ENCODE data around the gene ITPR1. TPM values are rescaled to one million over a fixed set of nuclear protein-coding genes. Genes with fewer than 3 reads are reported as not detected.
A peak's percentile ranks its signal among the peaks of the same experiment; 100 is the strongest.

Gene ITPR1
- total RNA-seq, 1 donor from 2014 or later, result 121 TPM

DNA sequence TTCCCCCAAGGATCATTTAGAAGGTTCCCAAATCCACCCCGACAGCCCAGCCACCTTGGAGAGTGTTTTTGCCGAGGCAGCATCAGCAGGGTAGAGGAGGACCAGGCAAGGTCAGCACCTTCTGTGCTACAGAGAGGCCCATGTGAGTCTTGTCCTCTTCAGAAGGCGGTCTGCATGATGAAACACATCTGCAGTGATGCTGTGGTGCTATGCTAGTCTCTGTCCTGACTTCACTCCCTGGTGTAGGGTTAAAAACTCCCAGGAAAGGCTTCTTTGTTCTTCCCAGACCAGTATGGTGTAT is 87.9 kb downstream of the ITPR1 start:
- H3K27me3 ChIP-seq, result no peaks in the 10 kb centered on the region
- intact Hi-C loops (cut with DNase I), result loop anchor here (5.0 to 10.0 kb wide), 3 partner anchors 229 to 444 kb away; no protein-coding TSS in a partner anchor
- TF ChIP-seq, protein P1, sequence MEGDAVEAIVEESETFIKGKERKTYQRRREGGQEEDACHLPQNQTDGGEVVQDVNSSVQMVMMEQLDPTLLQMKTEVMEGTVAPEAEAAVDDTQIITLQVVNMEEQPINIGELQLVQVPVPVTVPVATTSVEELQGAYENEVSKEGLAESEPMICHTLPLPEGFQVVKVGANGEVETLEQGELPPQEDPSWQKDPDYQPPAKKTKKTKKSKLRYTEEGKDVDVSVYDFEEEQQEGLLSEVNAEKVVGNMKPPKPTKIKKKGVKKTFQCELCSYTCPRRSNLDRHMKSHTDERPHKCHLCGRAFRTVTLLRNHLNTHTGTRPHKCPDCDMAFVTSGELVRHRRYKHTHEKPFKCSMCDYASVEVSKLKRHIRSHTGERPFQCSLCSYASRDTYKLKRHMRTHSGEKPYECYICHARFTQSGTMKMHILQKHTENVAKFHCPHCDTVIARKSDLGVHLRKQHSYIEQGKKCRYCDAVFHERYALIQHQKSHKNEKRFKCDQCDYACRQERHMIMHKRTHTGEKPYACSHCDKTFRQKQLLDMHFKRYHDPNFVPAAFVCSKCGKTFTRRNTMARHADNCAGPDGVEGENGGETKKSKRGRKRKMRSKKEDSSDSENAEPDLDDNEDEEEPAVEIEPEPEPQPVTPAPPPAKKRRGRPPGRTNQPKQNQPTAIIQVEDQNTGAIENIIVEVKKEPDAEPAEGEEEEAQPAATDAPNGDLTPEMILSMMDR (IDR thresholded peaks at IDR 0.05), result no peak
- H3K4me1 ChIP-seq, result peaks cover 0 to 31% of the 10 kb centered on the region in 2 donors
- peak overlapping the region; percentile 84 to 86 for H3K27ac ChIP-seq
- no peaks in the 10 kb centered on the region for H3K36me3 ChIP-seq
- no peak for DNase-seq (ENCODE audit: low spot score in 2 of 2)
- no peak overlapping the region for H3K4me3 ChIP-seq
- H3K9me3 ChIP-seq, result no peaks in the 10 kb centered on the region

DNA sequence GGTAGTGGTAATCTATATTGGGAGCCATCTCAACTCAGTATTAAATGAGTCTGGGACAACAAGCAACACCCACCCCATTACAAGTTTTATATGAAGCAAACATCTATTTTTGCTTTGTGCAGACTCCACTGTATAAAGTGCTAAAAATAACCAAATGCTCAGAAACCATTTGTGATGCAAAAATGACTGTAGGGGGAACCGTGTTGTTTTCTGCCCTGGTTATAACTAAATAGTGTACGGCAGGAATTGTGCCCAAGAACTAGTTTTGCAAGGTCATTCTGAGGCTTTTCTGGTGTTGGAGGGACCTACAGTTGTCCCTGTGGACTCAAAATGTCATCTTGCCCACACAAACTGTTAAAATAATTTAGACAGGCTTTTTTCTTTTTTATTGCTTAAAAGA is 88.3 kb downstream of the ITPR1 start:
- Histone ChIP-seq H3K4me1 (peaks cover 0 to 29% of the 10 kb centered on the region in 2 donors), H3K9me3 (no peaks in the 10 kb centered on the region), H3K4me3 (peak overlapping the region in 1 of 2 donors; percentile 57), H3K27me3 (no peaks in the 10 kb centered on the region), H3K36me3 (no peaks in the 10 kb centered on the region), H3K27ac (peak overlapping the region; percentile 84 to 86)
- intact Hi-C loops (cut with DNase I), result loop anchor here (5.0 to 10.0 kb wide), 3 partner anchors 229 to 443 kb away; no protein-coding TSS in a partner anchor
- TF ChIP-seq, protein P1 (IDR thresholded peaks at IDR 0.05), result no peak
- DNase-seq (ENCODE audit: low spot score in 2 of 2), result no peak

DNA sequence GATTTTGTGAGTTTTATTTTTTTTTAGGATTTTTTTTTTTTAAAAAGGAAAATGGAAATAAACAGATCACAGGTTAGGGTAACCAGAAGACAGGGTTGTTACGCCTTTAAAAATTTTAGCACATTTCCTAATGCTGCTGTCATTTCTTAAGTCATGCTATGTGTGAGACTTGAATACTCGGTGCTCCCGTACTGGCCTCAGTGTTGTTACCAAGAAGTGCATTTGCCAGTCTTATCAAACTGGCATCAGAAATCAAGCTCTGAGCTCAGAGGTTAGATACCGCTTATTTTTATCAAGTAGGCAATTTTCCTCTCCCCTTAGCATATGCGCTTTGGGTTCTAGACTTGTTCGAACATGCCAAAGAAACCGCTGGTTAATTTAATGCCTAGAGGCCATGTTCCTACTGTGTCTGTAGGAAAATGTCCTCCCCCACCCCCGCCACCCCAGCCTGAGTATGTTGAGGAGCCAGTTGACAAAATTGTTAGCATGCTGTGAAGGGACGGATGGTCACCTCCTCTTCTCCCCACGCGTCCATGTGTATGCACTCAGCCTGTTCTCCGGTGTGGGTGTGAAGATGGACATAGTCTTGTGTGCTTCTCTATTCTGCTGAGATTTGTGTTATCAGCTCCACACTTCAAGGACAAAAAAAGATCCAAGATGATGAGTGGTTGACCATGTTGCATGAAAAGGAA is 88.9 kb downstream of the ITPR1 start:
- H3K4me3 ChIP-seq, result peak overlapping the region; percentile 3 to 57
- H3K27me3 ChIP-seq, result no peaks in the 10 kb centered on the region
- intact Hi-C loops (cut with DNase I), result loop anchor here (1.0 to 10.0 kb wide), 5 partner anchors 89 to 443 kb away; partner anchors contain the start of gene ITPR1
- peaks cover 0 to 31% of the 10 kb centered on the region in 2 donors for H3K4me1 ChIP-seq
- no peaks in the 10 kb centered on the region for H3K9me3 ChIP-seq
- peak overlapping the region; percentile 84 to 86 for H3K27ac ChIP-seq
- TF ChIP-seq, protein P1 (IDR thresholded peaks at IDR 0.05), result no peak
- H3K36me3 ChIP-seq, result no peaks in the 10 kb centered on the region
- no peak for DNase-seq (ENCODE audit: low spot score in 2 of 2)

DNA sequence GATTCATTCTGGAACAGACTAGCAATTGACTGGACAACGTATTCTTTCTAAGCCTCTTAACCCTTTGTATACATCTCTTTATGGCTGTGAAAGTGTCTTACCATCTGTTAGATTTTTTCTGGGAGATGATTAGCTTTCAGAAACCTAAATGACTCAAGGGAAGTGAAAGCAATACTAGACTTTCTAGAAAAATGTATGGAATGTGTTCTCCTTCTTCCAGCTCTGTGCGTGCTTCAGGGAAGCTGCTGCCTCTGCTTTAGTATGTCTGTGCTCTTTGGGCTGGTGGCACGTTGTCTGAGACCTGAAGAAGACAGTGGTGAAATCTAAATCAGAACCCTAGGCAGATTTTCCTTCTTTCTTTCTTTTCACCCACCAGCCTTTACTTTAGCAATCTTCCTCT is 89.5 kb downstream of the ITPR1 start:
- H3K9me3 ChIP-seq, result no peaks in the 10 kb centered on the region
- intact Hi-C loops (cut with DNase I), result loop anchor here (1.0 to 10.0 kb wide), 5 partner anchors 89 to 442 kb away; partner anchors contain the start of gene ITPR1
- H3K4me3 ChIP-seq, result peak overlapping the region; percentile 3 to 57
- H3K27me3 ChIP-seq, result no peaks in the 10 kb centered on the region
- DNase-seq (ENCODE audit: low spot score in 2 of 2), result no peak
- H3K4me1 ChIP-seq, result peaks cover 0 to 34% of the 10 kb centered on the region in 2 donors
- TF ChIP-seq, protein P1 (IDR thresholded peaks at IDR 0.05), result no peak
- H3K27ac ChIP-seq, result peak overlapping the region; percentile 84 to 86
- H3K36me3 ChIP-seq, result no peaks in the 10 kb centered on the region

DNA sequence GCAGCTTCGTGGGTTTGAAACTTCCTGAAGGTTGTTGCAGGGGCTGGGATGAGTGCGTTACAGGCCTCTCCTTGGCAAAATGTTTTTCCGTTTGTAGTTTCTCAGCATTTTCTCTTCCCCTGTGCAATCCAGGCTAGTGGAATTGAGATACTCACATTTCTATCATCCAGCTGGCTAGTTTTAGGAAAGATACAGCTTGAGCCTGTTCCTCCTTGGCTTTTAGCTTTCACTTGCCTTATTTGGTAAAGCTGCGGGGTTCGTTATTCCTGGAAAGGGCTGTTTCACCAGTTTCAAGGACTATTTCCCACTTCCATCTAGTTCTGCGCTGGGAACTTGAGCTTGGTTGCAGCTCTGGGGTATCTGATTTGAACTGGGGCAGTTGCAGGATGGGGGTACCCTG is 90.3 kb downstream of the ITPR1 start:
- Histone ChIP-seq H3K36me3 (no peaks in the 10 kb centered on the region), H3K4me3 (peak overlapping the region; percentile 27 to 57), H3K27me3 (no peaks in the 10 kb centered on the region), H3K27ac (peak overlapping the region; percentile 84 to 86), H3K4me1 (peaks cover 0 to 34% of the 10 kb centered on the region in 2 donors), H3K9me3 (no peaks in the 10 kb centered on the region)
- peak in 1 of 2 donors; percentile 70 for DNase-seq (ENCODE audit: low spot score in 2 of 2)
- TF ChIP-seq, protein P1 (IDR thresholded peaks at IDR 0.05), result no peak
- intact Hi-C loops (cut with DNase I), result loop anchor here (2.0 to 10.0 kb wide), 4 partner anchors 167 to 441 kb away; no protein-coding TSS in a partner anchor
